ENCODE measurements around the gene METTL26.
A peak's percentile ranks its signal among the peaks of the same experiment; 100 is the strongest.

The METTL26 gene

GRCh38 chr16:657487-657886 lies 21.4 kb upstream of the METTL26 start:
- no peak for DNase-seq (ENCODE audit: extremely low read depth, low read depth)
- no peak overlapping the region for H3K4me3 ChIP-seq (replicated peaks; ENCODE audit: low read depth, low read length)
- no peak for TF ChIP-seq CTCF (IDR thresholded peaks at IDR 0.05; ENCODE audit: low read depth, low read length, missing control alignments)

GRCh38 chr16:654034-654433 lies 17.9 kb upstream of the METTL26 start:
- no peak for TF ChIP-seq CTCF (IDR thresholded peaks at IDR 0.05; ENCODE audit: low read depth, low read length, missing control alignments)
- DNase-seq (ENCODE audit: extremely low read depth, low read depth): no peak
- H3K4me3 ChIP-seq (replicated peaks; ENCODE audit: low read depth, low read length): no peak overlapping the region

GRCh38 chr16:652454-653305 lies 16.6 kb upstream of the METTL26 start:
- TF ChIP-seq CTCF (IDR thresholded peaks at IDR 0.05; ENCODE audit: low read depth, low read length, missing control alignments): no peak
- no peak overlapping the region for H3K4me3 ChIP-seq (replicated peaks; ENCODE audit: low read depth, low read length)
- no peak for DNase-seq (ENCODE audit: extremely low read depth, low read depth)

GRCh38 chr16:651844-652243 lies 15.7 kb upstream of the METTL26 start:
- TF ChIP-seq CTCF (IDR thresholded peaks at IDR 0.05; ENCODE audit: low read depth, low read length, missing control alignments): no peak
- DNase-seq (ENCODE audit: extremely low read depth, low read depth): no peak
- H3K4me3 ChIP-seq (replicated peaks; ENCODE audit: low read depth, low read length): no peak overlapping the region

- no peak for TF ChIP-seq CTCF (IDR thresholded peaks at IDR 0.05; ENCODE audit: low read depth, low read length, missing control alignments)
- peak overlapping the region; percentile 60 for H3K4me3 ChIP-seq (replicated peaks; ENCODE audit: low read depth, low read length)
- DNase-seq (ENCODE audit: extremely low read depth, low read depth): no peak
These were observed 13.5 kb upstream of the METTL26 start for GRCh38 chr16:649631-650030.

GRCh38 chr16:648781-649589 lies 12.9 kb upstream of the METTL26 start, which contains the start of gene WDR90:
WDR90 (plus strand) TSS chr16:649365; CDS start chr16:649417, 52 bp downstream.
- peak; percentile 68 for DNase-seq (ENCODE audit: extremely low read depth, low read depth)
- peak within 1 kb of the TSS; percentile 60 for H3K4me3 ChIP-seq (replicated peaks; ENCODE audit: low read depth, low read length)
- TF ChIP-seq CTCF (IDR thresholded peaks at IDR 0.05; ENCODE audit: low read depth, low read length, missing control alignments): no peak
